ENCODE measurements around the gene COPS2.

Gene COPS2

GRCh38 chr15:49155834-49156627 is 632 bp upstream of the COPS2 start:
- DNase-seq (ENCODE audit: low read depth): no peak

- DNase-seq (ENCODE audit: low read depth): no peak
Measured at GRCh38 chr15:49154799-49155109, 645 bp downstream of the COPS2 start.

GRCh38 chr15:49154359-49154758 is 1.0 kb downstream of the COPS2 start:
- DNase-seq (ENCODE audit: low read depth): no peak

DNA sequence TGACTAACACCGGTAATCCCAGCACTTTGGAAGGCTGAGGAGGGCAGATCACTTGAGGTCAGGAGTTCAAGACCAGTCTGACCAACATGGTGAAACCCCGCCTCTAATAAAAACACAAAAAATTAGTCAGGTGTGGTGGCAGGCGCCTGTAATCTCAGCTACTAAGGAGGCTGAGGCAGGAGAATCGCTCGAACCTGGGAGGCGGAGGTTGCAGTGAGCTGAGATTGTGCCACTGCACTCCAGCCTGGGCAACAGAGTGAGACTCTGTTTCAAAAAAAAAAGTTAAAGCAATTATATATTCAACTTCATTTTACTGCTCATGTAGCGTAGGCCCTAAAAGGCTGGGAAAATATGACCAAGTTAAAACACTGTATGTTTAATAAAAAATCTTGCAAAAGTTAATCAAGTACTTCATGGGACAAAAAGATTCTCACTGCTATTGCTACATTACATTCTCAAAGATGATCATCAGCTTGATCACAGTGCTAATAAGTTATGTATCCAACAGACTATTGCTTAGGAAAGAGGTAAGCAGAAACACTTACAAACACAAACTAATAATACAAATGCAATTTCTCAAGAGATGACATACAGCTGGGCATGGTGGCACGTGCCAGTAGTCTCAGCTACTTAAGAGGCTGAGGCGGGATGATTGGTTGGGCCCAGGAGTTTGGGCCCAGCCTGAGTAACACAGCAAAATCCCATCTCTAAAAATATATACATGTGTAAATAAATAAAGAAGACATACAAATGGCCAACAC is 2.7 kb downstream of the COPS2 start:
- no peak for DNase-seq (ENCODE audit: low read depth)

DNA sequence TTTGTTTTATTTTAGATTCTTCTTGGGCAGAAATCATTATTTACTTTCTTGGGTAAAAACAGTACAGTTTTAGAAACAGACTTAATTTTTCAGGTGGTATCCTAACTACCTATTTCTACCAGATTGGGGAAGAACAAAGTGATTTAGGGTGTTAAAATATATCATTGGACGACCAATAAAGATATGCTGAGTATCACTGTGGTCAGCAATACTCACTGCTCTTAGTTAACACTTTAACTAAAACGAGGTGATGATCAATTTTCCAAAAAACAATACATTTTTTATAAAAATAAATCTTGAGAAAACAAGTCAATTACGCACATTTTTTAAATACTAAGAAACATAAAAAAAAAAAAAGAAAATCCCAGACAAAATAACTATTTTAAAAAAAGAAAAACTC is 3.6 kb downstream of the COPS2 start:
- no peak for DNase-seq (ENCODE audit: low read depth)

GRCh38 chr15:49148727-49149126 is 6.7 kb downstream of the COPS2 start:
- DNase-seq (ENCODE audit: low read depth): no peak

- no peak for DNase-seq (ENCODE audit: low read depth)
Measured at GRCh38 chr15:49148298-49148697, 7.1 kb downstream of the COPS2 start.

DNA sequence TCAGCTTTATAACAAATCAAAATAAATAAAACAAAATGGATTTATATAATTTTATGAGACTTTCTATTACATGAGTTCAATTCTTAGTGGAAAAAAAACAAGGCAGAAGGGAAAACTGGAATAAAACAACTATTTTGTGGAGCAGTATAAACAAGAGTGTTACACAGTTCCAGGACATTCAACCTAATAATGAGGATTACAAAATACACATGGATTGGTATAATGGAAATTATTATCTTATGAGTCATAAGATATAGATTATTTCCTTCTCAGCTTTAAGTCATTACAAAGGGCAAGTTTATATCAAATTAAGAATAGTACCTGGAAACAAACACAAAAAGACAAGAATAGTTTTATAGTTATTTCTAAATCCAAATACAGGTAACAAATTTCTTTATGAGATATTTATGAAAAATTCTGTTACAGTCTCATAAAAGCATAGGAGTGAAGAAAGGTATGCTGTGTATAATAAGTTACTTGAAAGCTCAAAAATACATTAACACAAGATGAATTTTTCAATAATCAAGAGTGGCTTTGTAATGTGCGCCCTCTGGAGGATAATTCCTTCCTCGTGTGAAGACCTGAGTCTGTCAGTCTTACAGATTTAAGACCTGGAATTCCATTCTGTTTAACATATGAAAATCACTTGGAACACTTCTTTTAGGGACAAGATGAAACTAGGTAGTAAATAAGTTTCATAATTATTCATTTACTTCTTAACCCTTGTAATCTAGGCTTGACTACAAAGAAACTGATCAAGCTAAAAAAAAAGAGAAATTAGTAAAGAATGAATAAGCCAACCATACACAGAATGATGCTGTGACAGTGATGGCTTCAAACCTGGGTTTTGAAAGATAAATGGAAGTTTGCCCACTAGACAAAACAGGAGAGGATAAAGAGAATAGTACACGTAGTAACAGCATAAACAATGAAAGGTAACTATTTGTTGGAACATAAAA is 9.5 kb downstream of the COPS2 start:
- DNase-seq (ENCODE audit: low read depth): no peak

DNA sequence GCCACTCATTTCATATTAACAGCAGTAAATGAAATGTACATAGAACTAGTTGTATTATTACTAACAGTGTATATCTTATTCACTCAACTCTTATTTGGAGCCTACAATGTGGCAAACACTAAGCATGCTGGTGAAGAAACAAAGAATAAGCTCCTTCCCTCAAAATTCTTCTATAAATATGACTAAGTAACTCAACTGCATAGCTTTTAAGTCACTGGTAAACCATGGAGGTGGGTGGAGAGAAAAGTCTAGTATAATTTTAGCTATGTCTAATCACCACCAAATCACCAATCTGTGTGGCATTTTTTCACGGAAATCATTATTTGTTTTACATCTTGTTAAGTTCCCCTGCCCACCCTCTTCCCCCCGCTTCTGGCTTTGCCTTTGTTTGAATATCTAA is 17.5 kb downstream of the COPS2 start:
- no peak for DNase-seq (ENCODE audit: low read depth)

GRCh38 chr15:49135911-49136310 is 19.5 kb downstream of the COPS2 start:
- no peak for DNase-seq (ENCODE audit: low read depth)

DNA sequence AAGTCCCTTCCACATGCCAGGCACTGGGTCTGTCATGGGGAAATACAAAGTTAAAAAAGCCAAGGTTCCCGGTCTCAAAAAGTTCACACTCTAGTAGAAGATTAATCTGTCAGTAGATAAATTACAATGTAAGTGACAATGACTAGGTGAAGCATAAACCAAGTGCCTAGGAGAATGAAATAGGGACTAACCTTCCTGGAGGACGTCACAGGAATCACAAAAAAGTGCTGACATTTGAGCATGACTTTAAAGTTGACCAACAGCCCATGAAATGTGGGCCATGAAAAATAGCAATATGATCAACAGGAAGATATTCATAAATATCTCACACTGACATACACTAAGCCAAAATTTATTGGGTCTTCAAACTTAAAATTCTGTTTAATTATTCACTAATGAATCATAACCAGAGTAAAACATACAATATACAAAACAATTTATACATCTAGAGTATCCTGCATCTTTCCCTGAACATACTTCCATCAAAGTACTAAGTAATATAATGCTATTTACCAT is 20.0 kb downstream of the COPS2 start:
- no peak for DNase-seq (ENCODE audit: low read depth)

- no peak for DNase-seq (ENCODE audit: low read depth)
Measured at GRCh38 chr15:49134683-49135341, 20.6 kb downstream of the COPS2 start.

GRCh38 chr15:49131403-49131802 is 24.0 kb downstream of the COPS2 start:
- no peak for DNase-seq (ENCODE audit: low read depth)

DNA sequence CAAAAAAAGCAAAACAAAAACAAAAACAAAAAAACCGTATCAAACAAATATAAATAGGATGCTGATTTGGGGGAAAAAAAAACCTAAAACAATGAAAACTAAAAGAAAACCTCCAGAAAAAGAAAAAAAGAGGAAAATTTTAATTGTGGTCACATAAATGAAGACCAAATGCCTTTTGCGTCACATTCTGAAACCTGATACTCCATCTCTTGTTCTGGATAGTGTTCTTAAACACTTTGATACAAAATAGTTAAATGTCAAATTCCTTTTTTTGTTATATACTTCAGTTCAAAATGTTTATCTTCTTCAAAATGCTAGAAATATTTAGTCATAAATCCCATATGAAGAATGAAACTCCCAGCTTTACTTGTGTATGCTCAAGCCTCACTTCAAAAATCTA is 31.0 kb downstream of the COPS2 start:
- DNase-seq (ENCODE audit: low read depth): no peak

DNA sequence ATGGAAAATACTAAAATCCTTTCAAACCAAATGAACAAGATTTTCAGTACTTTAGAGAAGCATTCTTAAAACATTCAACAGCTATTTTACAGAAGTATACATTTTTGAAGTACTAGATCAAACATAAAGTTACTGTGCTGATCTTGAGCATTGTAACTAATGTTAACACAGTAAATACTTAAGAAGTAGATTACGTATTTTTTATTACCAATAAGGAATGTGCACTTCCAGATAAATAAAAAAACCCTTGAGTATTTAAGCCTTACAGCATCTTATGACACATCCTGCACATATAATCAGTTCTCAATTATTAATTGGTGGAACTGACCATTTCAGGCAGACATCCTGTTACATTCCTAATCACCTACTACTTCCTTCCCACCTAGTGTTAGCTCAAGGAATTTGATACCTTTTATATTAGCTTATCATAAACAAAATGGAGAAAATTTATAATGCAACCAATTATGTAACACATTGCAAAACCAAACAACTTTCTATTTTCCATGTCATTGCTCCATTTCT is 32.8 kb downstream of the COPS2 start:
- no peak for DNase-seq (ENCODE audit: low read depth)

DNA sequence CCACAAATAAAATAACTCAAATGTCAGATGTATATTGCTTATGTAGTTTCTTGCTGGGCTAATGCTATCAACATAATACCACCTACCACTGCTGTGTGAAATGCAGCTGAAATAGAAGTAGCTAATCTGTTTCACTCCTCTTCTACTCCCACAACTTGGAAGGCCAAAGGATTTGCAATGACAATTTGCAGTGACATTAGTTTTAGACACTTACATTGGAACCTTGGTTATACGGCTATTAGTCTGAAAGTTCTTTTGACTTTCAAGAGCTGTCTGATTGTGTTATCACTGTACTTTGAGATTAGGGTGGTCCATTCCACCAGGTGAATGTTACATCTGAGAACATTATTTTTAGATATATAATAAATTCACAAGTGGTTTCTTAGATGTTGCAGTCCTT is 33.5 kb downstream of the COPS2 start:
- DNase-seq (ENCODE audit: low read depth): no peak

- DNase-seq (ENCODE audit: low read depth): no peak
Measured at GRCh38 chr15:49120832-49121231, 34.6 kb downstream of the COPS2 start.

DNA sequence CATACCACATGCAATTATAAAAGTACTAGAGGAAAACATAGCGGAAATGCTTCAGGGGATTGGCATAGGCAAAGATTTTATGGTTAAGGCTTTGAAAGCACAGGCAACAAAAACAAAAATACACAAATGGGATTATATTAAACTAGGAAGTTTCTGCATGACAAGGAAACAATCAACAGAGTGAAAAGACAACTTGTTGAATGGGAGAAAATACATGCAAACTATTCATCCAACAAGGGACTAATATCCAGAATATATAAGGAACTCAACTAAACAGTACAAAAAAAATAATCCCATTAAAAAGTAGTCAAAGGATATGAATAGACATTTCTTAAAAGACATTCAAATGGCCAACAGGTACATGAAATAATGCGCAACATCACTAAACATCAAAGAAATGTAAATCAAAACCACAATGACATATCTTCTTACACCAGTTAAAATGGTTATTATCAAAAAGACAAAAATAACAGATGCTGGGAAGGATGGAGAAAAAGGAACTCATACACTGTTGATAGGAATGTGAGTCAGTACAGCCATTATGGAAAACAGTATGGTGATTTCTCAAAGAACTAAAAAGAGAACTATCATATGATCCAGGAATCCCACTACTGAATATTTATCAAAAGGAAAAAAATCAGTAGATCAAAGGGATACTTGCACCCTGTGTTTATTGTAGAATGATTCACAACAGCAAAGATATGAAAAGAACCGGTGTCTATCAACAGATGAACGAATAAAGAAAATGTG is 39.1 kb downstream of the COPS2 start:
- DNase-seq (ENCODE audit: low read depth): no peak

DNA sequence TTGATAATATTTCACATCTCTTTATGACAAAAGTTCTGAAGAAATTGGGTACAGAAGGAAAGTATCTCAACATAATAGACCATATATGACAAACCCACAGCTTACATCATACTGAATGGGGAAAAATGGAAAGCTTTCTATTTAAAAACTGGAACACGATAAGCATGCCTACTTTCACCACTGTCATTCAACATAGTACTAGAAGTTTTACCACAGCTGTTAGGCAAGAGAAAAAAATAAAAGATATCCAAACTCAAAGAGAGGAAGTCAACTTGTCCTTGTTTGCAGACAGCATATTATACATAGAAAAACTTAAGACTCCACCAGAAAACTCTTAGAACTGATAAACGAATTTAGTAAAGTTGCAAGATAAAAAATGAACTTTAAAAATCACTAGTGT is 40.3 kb downstream of the COPS2 start:
- no peak for DNase-seq (ENCODE audit: low read depth)

- no peak for DNase-seq (ENCODE audit: low read depth)
Measured at GRCh38 chr15:49110158-49110944, 45.0 kb downstream of the COPS2 start.

Measured in activated T-cell treated with anti-CD3 and anti-CD28 coated beads for 48 hours (primary cell).